Osteoblast (primary cell): ENCODE data around the gene ARL8A. TPM values are rescaled to one million over a fixed set of nuclear protein-coding genes. Genes with fewer than 3 reads are reported as not detected.
"Not testable (repeated sequence)": the region's sequence is repeated elsewhere in the genome, so short reads cannot be mapped to it uniquely, and the experiment has no call there.

Experiments used
- DNase-seq: peaks from one replicate; pipeline ENCODE4 v3.0.0; 2011; ENCODE audit warnings: low spot score, mixed read lengths; ENCODE audit not compliant: insufficient read length; ENCODE audit errors: missing footprints
- H2AFZ ChIP-seq: 2 replicates; pipeline ENCODE4 v1.6.0; 2011; ENCODE audit warnings: mild to moderate bottlenecking, low read length
- H3K27ac ChIP-seq: 2 replicates; pipeline ENCODE4 v1.5.1; 2011; ENCODE audit warnings: mild to moderate bottlenecking, low read depth, low read length, moderate library complexity
- H3K27me3 ChIP-seq: 2 replicates; pipeline ENCODE4 v1.6.0; 2012; ENCODE audit warnings: mild to moderate bottlenecking, control low read depth, inconsistent platforms, low read length, moderate library complexity; ENCODE audit not compliant: insufficient read depth
- H3K36me3 ChIP-seq: 2 replicates; pipeline ENCODE4 v1.5.1; 2011; ENCODE audit warnings: mild to moderate bottlenecking, low read length, control low read depth, moderate library complexity; ENCODE audit not compliant: insufficient read depth
- H3K4me1 ChIP-seq: 2 replicates; pipeline ENCODE4 v1.5.1; 2011; ENCODE audit warnings: mild to moderate bottlenecking, low read length, control low read depth, moderate library complexity; ENCODE audit not compliant: insufficient read depth
- H3K4me2 ChIP-seq: 2 replicates; pipeline ENCODE4 v1.6.0; 2011; ENCODE audit warnings: mild to moderate bottlenecking, low read length; ENCODE audit not compliant: insufficient read depth
- H3K4me3 ChIP-seq: fragments of 200-600 bp; sonication (generic); 3 replicates; pipeline ENCODE4 v1.5.1; 2012; ENCODE audit warnings: mild to moderate bottlenecking, low read length, inconsistent platforms; ENCODE audit not compliant: insufficient read depth
- H3K79me2 ChIP-seq: 2 replicates; pipeline ENCODE4 v1.6.0; 2012; ENCODE audit warnings: mild to moderate bottlenecking, low read length, control low read depth, inconsistent platforms; ENCODE audit not compliant: insufficient read depth
- H3K9me3 ChIP-seq: 2 replicates; pipeline ENCODE4 v1.5.1; 2011; ENCODE audit warnings: low read depth, low read length, control low read depth
- H4K20me1 ChIP-seq: 2 replicates; pipeline ENCODE4 v1.6.0; 2012; ENCODE audit warnings: mild to moderate bottlenecking, low read length, control low read depth; ENCODE audit not compliant: insufficient read depth
- total RNA-seq: library from RNA; depleted of rRNA; stranded (reverse); fragments of >200 nt; gene quantifications from 2 replicates; pipeline ENCODE4 v1.2.3, GENCODE V29; 2012
- TF ChIP-seq, protein P1 (sequence below): IDR thresholded peaks from 2 replicates; pipeline ENCODE4 v1.5.1; 2011; ENCODE audit warnings: mild to moderate bottlenecking, low read depth, low read length, moderate library complexity; ENCODE audit errors: extremely low read depth

ARL8A gene
- total RNA-seq = 24.2 and 25.0 TPM in 2 replicates

DNA sequence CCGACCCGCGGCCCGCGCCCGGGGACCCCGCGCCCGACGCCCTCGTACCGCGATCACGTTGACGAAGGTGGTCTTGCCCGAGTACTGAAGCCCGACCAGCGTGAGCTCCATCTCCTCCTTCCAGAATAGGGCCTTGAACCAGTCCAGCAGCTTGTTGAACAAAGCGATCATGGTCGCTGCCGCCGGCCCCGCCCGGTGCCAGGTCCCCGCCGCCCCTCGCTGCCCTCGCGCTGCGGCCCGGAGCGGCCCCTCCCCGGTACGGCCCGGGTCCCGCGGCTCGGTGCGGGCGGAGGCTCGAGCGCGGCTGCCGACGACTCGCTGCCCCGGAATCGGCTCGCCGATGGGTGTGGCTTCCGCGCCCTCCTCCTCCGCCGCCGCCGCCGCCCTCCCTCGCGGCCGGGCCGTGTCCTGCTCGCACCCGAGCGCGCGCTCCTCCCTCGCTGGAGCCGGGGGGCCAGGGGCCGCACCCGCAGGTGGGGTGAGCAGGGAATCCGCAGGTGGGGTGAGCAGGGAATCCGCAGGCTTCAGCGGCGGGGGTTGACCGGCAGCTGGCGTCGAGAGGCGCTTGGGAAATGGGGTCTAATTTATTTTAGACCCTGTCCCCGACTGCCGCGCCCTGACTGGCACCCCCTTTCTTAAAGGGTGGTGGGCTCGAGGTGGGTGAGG, at the start of gene ARL8A:
Gene ARL8A (minus strand): TSS at position 336 of the 666 bp plus-strand sequence. CDS start 165 bp downstream, at position 171.
- H3K4me2 ChIP-seq = peak within 1 kb of the TSS; percentile 98
- H3K27me3 ChIP-seq = no peaks in the 10 kb centered on the region
- peak within 1 kb of the TSS; percentile 65 for H3K27ac ChIP-seq
- peaks cover 15% of the 10 kb centered on the region for H3K4me1 ChIP-seq
- peak within 1 kb of the TSS; percentile 84 for H3K4me3 ChIP-seq
- no peaks in the 10 kb centered on the region for H3K9me3 ChIP-seq
- TF ChIP-seq, protein P1, sequence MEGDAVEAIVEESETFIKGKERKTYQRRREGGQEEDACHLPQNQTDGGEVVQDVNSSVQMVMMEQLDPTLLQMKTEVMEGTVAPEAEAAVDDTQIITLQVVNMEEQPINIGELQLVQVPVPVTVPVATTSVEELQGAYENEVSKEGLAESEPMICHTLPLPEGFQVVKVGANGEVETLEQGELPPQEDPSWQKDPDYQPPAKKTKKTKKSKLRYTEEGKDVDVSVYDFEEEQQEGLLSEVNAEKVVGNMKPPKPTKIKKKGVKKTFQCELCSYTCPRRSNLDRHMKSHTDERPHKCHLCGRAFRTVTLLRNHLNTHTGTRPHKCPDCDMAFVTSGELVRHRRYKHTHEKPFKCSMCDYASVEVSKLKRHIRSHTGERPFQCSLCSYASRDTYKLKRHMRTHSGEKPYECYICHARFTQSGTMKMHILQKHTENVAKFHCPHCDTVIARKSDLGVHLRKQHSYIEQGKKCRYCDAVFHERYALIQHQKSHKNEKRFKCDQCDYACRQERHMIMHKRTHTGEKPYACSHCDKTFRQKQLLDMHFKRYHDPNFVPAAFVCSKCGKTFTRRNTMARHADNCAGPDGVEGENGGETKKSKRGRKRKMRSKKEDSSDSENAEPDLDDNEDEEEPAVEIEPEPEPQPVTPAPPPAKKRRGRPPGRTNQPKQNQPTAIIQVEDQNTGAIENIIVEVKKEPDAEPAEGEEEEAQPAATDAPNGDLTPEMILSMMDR = no peak
- DNase-seq = peak; percentile 98
- peaks cover 56% of the 10 kb centered on the region for H3K79me2 ChIP-seq
- H3K36me3 ChIP-seq = no peaks in the 10 kb centered on the region
- peaks cover 31% of the 10 kb centered on the region for H4K20me1 ChIP-seq
- H2AFZ ChIP-seq = peak within 1 kb of the TSS; percentile 98

DNA sequence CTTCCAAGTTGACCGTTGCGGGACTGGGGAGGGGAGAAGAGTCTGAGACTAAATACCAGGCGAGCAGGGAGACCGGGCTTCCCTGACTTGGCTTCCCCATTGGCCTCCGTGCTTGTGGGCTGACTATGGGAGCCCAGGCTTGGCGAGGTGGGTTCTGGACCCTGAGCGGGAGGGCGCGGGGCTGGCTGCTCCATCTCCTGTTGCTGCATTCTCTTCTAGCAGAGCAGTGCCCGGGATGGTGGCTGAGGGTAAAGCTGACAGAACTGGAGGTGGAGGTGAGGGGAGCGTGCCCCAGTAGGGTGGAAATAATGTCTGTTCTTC, 49.8 kb upstream of the ARL8A start:
- Histone ChIP-seq H4K20me1 (no peaks in the 10 kb centered on the region), H3K36me3 (no peaks in the 10 kb centered on the region), H3K4me1 (no peaks in the 10 kb centered on the region), H3K27ac (no peak overlapping the region), H3K79me2 (no peaks in the 10 kb centered on the region), H3K4me2 (no peak overlapping the region), H3K9me3 (no peaks in the 10 kb centered on the region), H2AFZ (no peak overlapping the region), H3K4me3 (no peak overlapping the region), H3K27me3 (peaks cover 44% of the 10 kb centered on the region)
- TF ChIP-seq, protein P1 = no peak
- DNase-seq = no peak

DNA sequence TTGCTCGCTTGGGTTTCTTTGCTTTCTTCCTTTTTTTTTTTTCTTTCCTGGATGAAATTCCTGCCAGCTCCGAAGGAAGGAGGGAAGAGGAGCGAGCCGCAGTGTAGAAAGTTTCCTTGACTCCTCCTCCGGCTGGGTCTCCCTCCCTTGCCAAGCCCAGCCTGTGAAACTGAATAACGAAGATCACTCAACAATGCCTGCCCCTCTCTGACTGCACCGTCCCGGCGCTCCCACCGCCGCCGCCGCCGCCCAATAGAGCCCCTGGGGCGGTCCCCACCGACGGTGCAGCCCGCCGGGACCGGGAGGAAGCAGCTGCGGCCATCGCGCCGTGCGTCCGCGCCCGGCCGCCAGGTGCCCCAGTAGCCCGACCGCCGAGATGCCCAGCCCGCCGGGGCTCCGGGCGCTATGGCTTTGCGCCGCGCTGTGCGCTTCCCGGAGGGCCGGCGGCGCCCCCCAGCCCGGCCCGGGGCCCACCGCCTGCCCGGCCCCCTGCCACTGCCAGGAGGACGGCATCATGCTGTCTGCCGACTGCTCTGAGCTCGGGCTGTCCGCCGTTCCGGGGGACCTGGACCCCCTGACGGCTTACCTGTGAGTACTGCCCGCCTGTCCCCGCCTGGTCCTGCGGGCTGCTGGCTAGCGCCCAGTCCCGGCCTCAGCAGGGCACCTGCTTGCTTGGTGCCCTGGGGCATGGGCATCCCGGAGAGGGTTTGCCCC, 49.2 kb upstream of the ARL8A start, which contains the start of gene LGR6:
Gene LGR6 (plus strand): TSS at position 186 of the 714 bp plus-strand sequence. CDS start 191 bp downstream, at position 377.
- H2AFZ ChIP-seq = no peak within 1 kb of the TSS
- H3K4me2 ChIP-seq = no peak within 1 kb of the TSS
- peaks cover 41% of the 10 kb centered on the region for H3K27me3 ChIP-seq
- no peaks in the 10 kb centered on the region for H3K79me2 ChIP-seq
- no peaks in the 10 kb centered on the region for H3K36me3 ChIP-seq
- H4K20me1 ChIP-seq = no peaks in the 10 kb centered on the region
- H3K4me1 ChIP-seq = no peaks in the 10 kb centered on the region
- H3K9me3 ChIP-seq = no peaks in the 10 kb centered on the region
- DNase-seq = no peak
- no peak within 1 kb of the TSS for H3K27ac ChIP-seq
- no peak within 1 kb of the TSS for H3K4me3 ChIP-seq
- TF ChIP-seq, protein P1 = no peak

DNA sequence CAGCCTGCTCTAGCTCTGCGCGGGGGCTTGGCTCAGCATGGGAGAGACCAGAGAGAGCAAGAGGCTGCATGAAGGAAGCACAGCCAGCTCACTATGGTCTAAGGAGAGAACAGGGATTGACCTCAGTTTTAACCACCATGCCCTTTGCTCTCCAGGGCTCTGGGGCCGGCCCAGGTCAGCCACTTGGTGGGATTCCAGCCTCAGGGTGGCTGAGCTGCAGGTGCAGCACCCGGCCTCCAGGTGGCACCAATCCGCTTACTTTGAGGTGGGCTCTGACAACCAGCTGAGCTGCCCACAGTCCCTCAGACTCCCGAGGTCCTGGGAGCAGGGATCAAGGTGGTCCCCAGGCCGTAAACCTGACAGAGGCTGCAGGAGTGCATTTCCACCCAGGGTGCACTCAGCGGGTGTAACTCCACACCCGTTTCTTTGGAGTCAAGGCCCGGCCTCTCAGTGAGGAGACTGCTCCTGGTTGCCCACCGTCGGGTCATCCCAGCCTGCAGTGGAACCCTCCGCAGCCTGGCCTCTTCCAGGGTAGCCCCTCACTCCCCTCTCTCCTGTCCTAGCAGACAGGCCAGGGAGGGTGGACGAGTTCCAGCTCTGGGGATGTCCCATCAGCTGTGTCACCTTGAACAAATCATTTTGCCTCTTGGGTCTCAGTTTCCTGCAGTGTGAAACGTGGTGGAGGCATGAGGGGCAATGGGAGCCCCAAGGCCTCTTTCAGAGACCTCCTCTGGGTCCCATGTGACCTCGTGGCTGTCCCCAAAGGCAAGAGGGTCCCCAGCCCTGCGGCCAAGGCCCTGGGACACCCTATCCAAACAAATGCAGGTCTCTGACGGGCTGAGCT, 48.5 kb upstream of the ARL8A start:
- peak; percentile 97 for DNase-seq
- no peaks in the 10 kb centered on the region for H3K36me3 ChIP-seq
- H3K4me1 ChIP-seq = no peaks in the 10 kb centered on the region
- H3K79me2 ChIP-seq = no peaks in the 10 kb centered on the region
- peaks cover 46% of the 10 kb centered on the region for H3K27me3 ChIP-seq
- no peak overlapping the region for H3K27ac ChIP-seq
- no peak overlapping the region for H2AFZ ChIP-seq
- H3K4me2 ChIP-seq = no peak overlapping the region
- TF ChIP-seq, protein P1 = peak; percentile 80
- no peak overlapping the region for H3K4me3 ChIP-seq
- H3K9me3 ChIP-seq = no peaks in the 10 kb centered on the region
- H4K20me1 ChIP-seq = no peaks in the 10 kb centered on the region

DNA sequence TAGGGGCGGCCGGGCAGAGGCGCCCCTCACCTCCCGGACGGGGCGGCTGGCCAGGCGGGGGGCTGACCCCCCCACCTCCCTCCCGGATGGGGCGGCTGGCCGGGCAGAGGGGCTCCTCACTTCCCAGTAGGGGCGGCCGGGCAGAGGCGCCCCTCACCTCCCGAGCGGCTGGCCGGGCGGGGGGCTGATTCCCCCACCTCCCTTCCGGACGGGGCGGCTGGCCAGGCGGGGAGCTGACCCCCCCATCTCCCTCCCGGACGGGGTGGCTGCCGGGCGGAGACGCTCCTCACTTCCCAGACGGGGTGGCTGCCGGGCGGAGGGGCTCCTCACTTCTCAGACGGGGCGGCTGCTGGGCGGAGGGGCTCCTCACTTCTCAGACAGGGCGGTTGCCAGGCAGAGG, 46.9 kb upstream of the ARL8A start:
- not testable (repeated sequence) for H4K20me1 ChIP-seq, H3K9me3 ChIP-seq, H3K27ac ChIP-seq, DNase-seq, H2AFZ ChIP-seq, H3K4me2 ChIP-seq, H3K4me3 ChIP-seq, H3K79me2 ChIP-seq, H3K36me3 ChIP-seq, H3K4me1 ChIP-seq
- peaks cover 40% of the 10 kb centered on the region for H3K27me3 ChIP-seq
